ENCODE results near the gene LARP4. TPM values are rescaled to one million over a fixed set of nuclear protein-coding genes. Genes with fewer than 3 reads are reported as not detected.

Gene LARP4
- total RNA-seq, 6 experiments from 2014 or later = 46.3 to 83.0 (median 61.9) TPM

GRCh38 chr12:50525422-50525821 is 124.7 kb downstream of the LARP4 start:
- WGBS (ENCODE audit: insufficient coverage, low coverage, low lambda C conversion rate, missing lambda C conversion rate) = 75% methylated on average over 1 of the region's 2 CpGs
- H3K9me3 ChIP-seq = no peaks in the 10 kb centered on the region
- TF ChIP-seq POLR2A (IDR thresholded peaks at IDR 0.05) (no peak), CTCF (IDR thresholded peaks at IDR 0.05) (no peak)
- peaks cover 0 to 70% (median 20%) of the 10 kb centered on the region in 4 donors for H3K4me1 ChIP-seq
- ATAC-seq = no peak
- H3K36me3 ChIP-seq = no peaks in the 10 kb centered on the region
- H3K4me3 ChIP-seq = no peak overlapping the region
- no peak for DNase-seq
- H3K27ac ChIP-seq = peak overlapping the region in 2 of 3 donors; percentile 84 to 92
- intact Hi-C loops (cut with DNase I) = no loop called here
- H3K27me3 ChIP-seq = no peaks in the 10 kb centered on the region

GRCh38 chr12:50527359-50527726 is 126.7 kb downstream of the LARP4 start:
- Histone ChIP-seq H3K4me3 (no peak overlapping the region), H3K27me3 (no peaks in the 10 kb centered on the region), H3K9me3 (no peaks in the 10 kb centered on the region), H3K36me3 (no peaks in the 10 kb centered on the region), H3K27ac (peak overlapping the region; percentile 45 to 92 (median 84)), H3K4me1 (peaks cover 0 to 69% (median 21%) of the 10 kb centered on the region in 4 donors)
- WGBS (ENCODE audit: insufficient coverage, low coverage, low lambda C conversion rate, missing lambda C conversion rate) = 58% methylated on average over 5 of the region's 5 CpGs
- peak in 1 of 4 donors; percentile 3 for ATAC-seq
- TF ChIP-seq POLR2A (IDR thresholded peaks at IDR 0.05) (no peak), CTCF (IDR thresholded peaks at IDR 0.05) (no peak)
- no peak for DNase-seq
- intact Hi-C loops (cut with DNase I) = no loop called here

DNA sequence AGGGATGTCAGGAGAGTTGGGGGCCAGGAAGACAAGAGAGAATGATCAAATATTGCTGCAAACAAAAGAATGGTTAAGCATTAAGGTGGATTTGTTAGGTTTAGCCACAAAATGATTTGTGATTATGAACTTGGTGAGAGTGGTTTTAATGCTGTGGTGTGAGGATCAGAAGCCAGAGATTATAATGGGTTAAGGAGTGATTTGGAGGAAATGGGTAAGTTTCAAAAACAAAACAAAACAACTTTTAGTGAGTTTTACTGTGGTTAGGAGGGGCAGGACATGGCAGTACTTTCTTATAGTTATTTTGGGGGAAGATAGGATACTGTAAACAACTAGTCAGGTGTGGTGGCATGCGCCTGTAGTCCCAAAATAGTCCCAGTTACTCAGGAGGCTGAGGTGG is 128.1 kb downstream of the LARP4 start:
- WGBS (ENCODE audit: insufficient coverage, low coverage, low lambda C conversion rate, missing lambda C conversion rate) = 100% methylated on average over 1 of the region's 1 CpG
- intact Hi-C loops (cut with DNase I) = no loop called here
- H3K4me1 ChIP-seq = peaks cover 0 to 77% (median 27%) of the 10 kb centered on the region in 4 donors
- H3K9me3 ChIP-seq = no peaks in the 10 kb centered on the region
- peak overlapping the region in 2 of 3 donors; percentile 84 to 92 for H3K27ac ChIP-seq
- ATAC-seq (no peak), DNase-seq (no peak)
- H3K4me3 ChIP-seq = no peak overlapping the region
- H3K27me3 ChIP-seq = no peaks in the 10 kb centered on the region
- H3K36me3 ChIP-seq = no peaks in the 10 kb centered on the region
- TF ChIP-seq POLR2A (IDR thresholded peaks at IDR 0.05) = no peak
- TF ChIP-seq CTCF (IDR thresholded peaks at IDR 0.05) = no peak

DNA sequence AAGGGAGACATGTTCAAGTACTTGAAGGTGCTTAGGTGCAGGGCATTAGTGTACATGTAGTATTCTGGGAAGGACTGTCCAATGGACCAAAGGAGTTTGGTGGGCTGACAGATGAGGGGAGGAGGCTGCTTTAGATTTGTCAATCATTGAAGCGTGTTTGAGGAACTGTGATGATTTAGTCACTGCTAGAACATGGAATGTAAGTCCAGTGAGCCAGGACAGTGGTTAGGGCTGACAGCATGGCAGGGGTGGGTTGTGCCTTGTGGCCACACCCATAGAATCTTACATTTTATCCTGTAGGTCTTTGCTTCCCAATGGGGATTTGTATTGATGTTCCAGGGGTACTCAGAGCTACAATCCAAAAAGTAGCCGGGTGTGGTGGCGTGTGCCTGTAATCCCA is 128.7 kb downstream of the LARP4 start:
- Histone ChIP-seq H3K4me1 (peaks cover 0 to 72% (median 26%) of the 10 kb centered on the region in 4 donors), H3K36me3 (no peaks in the 10 kb centered on the region), H3K27me3 (no peaks in the 10 kb centered on the region), H3K4me3 (no peak overlapping the region), H3K27ac (peak overlapping the region in 2 of 3 donors; percentile 51 to 92), H3K9me3 (no peaks in the 10 kb centered on the region)
- no peak for ATAC-seq
- WGBS (ENCODE audit: insufficient coverage, low coverage, low lambda C conversion rate, missing lambda C conversion rate) = 93% methylated on average over 3 of the region's 3 CpGs
- DNase-seq = no peak
- intact Hi-C loops (cut with DNase I) = no loop called here
- no peak for TF ChIP-seq POLR2A (IDR thresholded peaks at IDR 0.05)
- no peak for TF ChIP-seq CTCF (IDR thresholded peaks at IDR 0.05)

Other genes starting within 250 kb of the LARP4 start
- 10 to 100 TPM in 2 of 6 experiments, 1 to 10 TPM in 4; 5.0 to 12.0 (median 8.0) TPM for gene CERS5, start 233.5 kb upstream of the LARP4 start, total RNA-seq
- gene LIMA1, start 117.4 kb upstream of the LARP4 start, total RNA-seq = 10 to 100 TPM in 5 of 6 experiments, 1 to 10 TPM in 1; 7.3 to 21.9 (median 13.1) TPM
- not detected for gene FAM186A, start 4.3 kb upstream of the LARP4 start, total RNA-seq
- gene DIP2B, start 104.1 kb downstream of the LARP4 start, total RNA-seq = 10 to 100 TPM; 11.1 to 24.0 (median 14.8) TPM

Measured in right lobe of liver (tissue), 6 donors.